Measurements from ENCODE around the gene SSRP1.
"Not testable (repeated sequence)": the region's sequence is repeated elsewhere in the genome, so short reads cannot be mapped to it uniquely, and the experiment has no call there.

Gene SSRP1, protein sequence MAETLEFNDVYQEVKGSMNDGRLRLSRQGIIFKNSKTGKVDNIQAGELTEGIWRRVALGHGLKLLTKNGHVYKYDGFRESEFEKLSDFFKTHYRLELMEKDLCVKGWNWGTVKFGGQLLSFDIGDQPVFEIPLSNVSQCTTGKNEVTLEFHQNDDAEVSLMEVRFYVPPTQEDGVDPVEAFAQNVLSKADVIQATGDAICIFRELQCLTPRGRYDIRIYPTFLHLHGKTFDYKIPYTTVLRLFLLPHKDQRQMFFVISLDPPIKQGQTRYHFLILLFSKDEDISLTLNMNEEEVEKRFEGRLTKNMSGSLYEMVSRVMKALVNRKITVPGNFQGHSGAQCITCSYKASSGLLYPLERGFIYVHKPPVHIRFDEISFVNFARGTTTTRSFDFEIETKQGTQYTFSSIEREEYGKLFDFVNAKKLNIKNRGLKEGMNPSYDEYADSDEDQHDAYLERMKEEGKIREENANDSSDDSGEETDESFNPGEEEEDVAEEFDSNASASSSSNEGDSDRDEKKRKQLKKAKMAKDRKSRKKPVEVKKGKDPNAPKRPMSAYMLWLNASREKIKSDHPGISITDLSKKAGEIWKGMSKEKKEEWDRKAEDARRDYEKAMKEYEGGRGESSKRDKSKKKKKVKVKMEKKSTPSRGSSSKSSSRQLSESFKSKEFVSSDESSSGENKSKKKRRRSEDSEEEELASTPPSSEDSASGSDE

DNA sequence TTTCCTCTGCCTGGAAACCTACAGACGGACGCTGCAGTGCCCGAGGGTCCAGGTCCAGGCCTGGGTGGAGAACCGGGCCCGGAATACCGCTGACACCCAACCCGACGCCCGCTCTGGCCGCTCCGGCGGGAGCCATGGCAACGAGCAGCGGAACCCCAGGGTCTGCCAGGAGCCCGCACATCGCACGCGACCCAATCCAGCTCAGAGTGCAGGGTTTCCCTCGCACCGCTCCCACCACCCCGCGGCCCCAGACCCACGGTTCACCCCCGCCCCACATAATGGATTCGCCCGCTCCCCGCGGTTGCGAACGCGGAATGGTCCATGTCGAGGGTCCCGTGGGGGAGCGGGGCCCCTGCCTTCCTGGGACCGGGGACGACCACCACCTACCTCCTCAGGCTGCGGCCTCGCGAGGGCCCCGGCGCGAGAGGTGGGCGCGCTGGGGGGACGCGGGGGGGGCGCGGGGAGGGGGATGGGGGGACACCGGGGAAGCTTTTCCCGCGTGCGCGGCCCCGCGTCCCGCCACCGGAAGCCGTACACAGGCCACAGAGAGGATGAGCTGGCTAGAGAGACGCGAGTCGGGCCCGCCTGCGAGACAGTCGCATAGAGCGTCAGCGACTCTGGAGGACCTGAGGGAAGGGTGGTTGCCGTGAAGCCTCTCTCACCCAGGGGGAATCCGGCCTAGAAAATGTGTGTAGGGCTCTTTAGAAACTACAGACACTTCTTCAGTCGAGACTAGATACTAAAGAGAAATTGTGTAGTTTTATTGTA, at the start of gene SSRP1:
Gene SSRP1 (minus strand): TSS at position 550 of the 768 bp plus-strand sequence. CDS start 771 bp downstream, outside the sequence.
- DNase-seq = peak; percentile 90

DNA sequence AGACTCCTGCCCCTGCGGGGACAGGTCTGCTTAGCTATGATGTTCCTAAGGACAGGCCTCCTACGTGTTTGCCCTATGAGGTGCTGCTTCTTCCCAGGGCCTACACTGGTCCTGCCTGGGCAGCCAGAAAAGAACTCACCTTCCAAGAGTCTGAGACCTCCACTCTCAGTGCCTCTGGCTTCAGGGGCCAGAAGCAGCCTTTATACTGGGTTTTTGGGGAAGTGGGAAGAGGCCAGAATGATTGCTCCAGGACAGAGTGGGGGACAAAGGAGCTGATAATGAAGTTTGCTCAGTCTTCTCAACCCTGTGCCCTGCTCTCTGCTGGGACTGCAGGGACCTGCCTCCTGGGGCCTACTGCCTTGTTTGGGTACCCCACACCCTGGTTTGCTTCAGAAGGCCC, 45.3 kb upstream of the SSRP1 start, which contains the start of gene PRG3:
Gene PRG3 (minus strand): TSS at position 176 of the 400 bp plus-strand sequence. CDS start 442 bp downstream, outside the sequence.
- DNase-seq = no peak

DNA sequence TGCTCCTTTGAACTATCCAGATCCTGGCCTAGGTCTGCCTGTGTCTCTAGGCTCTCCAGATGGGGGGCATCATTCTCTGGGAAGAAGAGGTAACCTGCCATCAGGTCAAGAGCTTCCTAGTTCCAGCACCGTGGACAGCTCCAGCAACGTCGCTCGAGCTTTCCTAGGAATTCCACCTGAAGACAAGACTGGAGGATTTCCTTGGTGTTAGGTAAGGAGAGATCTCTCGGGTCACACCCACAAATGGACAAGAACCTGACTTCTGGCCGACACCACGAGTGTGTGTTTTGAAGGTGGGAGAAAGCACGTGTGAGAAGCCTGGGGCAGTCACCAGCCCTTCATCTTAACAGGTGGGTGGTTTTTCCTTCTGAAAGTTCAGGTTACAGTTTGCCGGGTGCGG, 44.0 kb upstream of the SSRP1 start:
- DNase-seq = no peak

DNA sequence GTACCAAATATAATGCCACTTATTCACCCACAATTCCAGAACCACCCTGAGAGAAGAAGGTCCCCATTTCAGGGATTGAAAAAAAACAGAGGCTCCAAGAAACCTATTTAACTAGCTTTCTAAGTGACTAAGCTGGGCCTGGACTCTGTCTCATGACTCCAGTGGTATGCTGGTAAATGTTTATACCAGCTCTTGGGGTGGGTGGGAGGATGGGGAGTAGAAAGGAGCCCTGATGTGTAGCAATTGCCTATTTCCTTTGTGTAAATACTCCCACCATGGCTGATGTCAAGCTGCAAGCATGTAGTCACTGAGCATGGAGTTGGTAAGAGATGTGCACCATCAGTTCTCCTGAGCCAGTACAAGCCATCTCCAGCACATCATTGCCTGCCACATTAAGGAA, 42.5 kb upstream of the SSRP1 start:
- DNase-seq = peak; percentile 67

DNA sequence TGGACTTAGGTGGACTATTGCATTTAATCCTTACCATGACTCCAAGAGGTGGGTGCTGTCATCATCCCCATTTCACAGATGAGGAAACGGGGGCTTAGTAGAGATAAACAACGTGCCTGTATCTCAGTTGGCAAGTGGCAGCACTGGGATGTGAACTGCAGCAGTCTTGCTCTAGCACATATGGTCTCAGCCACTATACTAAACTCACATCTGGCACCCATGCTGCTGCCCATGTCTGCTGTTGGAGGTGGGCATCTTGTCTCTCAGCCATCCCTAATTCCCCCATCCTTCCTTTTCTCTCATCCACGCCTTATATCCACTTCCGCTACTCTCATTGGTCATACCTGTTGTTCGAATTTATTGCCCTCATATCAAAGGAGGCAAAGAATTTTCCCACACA, 41.4 kb upstream of the SSRP1 start:
- no peak for DNase-seq

DNA sequence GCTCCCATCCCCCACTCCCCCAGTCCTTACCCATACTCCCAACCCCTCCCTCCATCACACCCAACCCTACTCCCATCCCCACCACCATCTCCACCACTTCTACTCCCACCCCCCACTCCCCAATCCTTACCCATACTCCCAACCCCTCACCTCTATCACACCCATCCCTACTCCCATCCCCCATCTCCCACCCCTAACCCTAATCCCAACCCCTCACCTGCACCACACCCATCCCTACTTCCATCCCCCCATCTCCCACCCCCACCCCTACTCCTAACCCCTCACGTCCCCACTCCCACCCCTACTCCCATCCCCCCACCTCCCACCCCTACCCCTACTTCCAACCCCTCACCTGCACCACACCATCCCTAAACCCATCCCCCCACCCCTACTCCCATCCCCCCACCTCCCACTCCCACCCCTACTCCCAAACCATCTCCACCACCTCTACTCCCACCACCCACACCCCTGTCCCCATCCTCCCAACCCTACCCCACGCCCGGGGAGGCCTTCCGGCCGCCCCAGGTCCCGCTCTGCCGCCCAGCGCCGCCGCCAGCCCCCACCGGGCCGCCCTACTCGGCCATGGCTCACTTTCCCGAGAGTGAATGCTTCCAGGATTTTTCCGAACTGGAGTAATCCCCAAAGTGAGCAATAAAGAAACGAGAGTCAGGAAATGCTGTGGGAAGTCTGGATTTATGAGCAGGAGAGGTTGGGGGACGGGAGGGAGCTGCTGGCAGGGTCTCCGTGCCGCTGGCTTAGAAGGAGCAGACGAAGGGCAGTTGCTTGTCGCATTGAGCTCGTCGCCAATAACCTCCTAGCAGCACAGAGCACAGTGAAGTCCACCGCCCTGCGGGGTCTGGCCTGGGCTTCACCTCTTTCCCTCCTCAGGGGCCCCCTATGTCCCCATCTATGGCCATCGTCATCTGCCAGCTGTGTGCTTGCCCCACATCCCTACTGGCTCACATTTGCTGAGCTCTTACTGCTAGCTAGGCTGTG, 40.7 kb upstream of the SSRP1 start:
- DNase-seq = no peak

DNA sequence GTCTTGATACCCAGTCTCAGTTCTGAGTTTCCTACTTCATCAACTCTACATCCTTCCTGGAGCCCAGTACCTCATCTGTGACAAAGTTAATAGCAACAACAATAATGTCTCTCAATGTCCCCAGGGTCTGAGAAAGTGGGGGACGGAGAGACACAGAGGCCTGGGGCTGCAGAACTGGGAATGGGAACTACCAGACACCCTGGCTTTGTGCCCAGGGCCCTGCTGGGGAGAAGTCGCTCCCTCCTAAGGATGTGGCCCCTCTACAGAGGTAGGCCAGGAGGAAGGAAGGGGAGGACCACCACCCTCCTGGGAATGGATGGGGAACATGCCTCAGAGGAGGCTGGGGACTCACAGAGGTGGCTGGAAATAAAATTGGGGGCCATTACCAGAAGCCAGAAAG, 39.8 kb upstream of the SSRP1 start:
- DNase-seq = no peak

DNA sequence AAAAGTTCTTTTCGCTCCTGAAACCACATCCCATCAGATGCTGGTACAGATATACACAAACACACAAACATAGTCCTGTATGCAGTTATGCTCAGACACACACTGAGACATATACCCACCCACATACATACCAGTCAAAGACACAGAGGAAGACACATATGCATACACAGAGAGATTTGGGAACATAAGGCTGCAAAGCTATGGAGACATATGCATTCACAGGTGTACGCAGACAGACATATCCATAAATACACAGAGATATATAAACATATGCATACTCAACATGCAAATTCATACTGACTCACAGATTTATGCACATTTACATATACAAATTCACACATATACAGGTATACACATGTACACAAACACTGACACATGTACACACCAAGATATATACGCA, 39.3 kb upstream of the SSRP1 start:
- no peak for DNase-seq

DNA sequence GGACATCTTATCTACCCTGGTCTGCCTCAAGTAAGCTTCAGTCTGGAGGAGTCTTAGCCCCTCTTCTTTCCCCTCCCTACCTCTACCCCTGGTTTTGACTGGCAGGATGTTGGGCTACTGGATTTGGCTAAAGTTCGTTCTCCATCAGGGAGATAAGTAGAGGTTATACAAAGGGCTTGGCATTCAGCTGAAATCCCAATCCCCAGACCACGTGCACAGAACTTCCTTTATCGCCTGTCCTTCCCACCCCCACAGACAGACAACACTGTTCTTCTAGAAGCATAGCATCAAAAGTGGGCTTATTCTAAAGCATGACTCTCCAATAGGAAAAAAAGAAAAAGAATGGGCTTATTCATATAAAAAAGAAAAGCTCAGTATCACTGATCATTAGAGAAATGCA, 37.5 kb upstream of the SSRP1 start:
- no peak for DNase-seq

DNA sequence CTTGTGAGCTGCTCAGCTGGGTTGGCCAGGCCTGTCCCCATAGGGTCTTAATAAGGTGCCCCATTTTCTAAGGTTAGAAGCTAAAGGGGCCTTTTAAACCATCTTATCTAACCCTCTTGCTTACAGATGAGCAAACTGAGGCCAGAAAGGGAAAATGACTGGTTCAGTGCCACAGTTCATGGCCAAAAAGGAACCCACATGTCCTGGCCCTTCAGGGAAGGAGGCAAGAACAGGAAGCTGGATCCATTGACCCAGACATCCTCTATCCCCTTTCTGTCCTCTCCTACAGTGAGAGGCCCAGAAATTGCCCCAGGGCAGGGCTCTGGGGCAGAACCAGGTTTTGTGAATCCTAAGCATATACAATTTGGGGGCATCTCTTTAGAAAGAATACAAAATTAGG, 35.2 kb upstream of the SSRP1 start:
- no peak for DNase-seq

DNA sequence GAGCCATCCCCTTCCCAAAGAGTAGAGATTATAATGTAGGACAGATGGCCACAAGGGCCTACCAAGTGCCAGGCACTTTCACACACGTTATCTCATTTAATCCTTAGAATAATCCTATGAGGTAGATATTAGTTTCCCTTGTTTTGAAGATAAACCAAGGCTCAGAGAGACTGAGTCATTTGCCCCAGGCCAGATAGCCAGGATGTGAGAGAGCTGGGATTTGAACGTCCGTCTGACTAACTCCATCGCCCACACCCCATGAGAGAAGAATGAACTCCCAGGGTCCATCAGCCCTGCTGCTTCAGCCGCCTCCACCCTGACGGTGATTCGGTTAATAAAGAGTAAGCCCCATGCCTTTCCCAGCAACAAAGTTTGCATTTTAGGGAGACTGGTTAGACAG, 34.6 kb upstream of the SSRP1 start:
- DNase-seq = no peak

DNA sequence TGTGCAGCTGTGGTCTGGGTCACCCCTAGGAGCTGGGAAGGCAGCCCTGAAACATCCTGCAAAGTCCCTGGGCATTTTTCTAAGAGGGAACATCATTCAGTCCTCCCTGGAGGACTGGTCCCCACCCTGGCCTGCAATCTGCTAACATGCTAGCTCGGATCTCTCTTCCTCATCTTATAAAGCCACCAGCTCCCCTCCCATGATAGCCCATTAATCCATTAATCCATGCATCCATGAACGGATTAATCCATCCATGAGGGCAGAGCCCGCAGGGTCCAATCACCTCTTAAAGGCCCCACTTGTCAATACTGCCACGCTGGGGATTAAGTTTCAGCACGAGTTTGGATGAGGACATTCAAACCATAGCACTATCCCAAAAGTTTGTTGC, 33.1 kb upstream of the SSRP1 start:
- no peak for DNase-seq

DNA sequence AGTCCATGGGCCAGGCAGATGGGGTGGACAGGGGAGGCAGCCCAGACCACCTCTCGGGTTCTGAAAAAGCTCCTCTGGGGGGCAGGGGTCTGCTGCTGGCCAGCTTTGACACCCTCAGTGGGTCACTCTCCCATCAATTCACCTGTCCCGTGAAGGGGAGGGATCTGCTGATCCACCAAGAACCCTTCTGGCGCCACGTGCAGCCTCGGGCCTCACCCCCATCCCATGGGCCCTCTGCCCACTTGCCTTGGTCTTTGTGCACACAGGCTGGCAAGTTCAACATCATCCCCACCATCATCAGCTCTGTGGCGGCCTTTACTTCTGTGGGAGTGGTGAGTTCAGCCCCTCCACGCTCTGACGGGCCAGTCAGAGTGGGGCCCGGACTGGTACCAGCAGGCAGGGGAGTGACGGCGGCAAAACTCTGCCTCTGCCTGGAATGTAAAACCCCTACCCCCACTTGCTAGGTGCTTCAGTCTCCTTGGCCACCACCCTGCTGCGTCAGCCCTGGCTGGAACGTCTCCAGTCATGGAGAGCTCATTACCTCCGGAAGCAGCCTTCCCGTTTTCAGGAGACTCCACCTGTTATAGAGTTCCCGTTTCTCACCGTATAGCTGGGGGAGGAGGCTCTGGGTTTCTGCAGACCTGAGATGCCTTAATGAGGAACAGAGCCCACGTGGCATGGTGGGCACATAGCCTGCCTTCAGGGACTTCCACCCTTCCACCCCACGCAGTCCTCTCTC, 32.6 kb upstream of the SSRP1 start:
- DNase-seq = no peak

DNA sequence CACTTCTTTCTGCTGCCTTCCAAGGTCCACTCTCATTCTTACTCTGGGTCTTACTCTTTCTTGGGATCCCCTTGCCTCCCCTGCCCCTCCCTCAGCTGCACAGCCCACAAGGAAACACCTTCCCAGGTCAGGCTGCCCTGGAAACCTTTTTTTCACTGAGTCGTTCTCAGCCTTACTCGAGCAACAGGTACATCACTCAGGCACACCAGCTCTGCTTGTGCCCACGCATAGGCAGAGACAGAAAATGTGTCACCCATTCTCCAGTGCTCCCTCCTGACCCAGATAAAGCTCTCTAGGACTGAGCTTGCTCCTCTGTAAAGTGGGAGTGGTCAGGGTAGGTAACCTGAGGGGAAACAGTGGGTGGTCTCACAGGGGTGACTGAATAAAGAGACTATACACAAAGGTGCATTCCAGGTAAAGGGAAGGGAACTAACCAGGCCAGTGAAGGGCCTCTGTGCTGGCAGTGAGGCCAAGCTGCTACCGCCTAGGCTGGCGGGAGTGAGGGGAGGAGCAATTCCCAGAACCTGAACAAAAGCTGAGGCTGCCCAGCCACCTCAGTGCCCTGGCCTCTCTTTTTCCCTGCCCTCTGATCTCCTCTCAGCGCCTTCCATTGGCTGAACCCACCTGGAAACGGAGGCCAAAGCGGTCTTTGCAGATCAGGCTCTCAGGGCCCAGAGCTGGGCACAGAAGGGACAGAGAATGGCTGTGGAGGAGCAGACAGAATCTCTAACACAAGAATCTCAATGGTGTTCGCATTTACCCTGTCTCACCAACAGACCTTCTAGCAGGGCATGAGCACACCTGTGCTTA, 29.4 kb upstream of the SSRP1 start:
- no peak for DNase-seq

DNA sequence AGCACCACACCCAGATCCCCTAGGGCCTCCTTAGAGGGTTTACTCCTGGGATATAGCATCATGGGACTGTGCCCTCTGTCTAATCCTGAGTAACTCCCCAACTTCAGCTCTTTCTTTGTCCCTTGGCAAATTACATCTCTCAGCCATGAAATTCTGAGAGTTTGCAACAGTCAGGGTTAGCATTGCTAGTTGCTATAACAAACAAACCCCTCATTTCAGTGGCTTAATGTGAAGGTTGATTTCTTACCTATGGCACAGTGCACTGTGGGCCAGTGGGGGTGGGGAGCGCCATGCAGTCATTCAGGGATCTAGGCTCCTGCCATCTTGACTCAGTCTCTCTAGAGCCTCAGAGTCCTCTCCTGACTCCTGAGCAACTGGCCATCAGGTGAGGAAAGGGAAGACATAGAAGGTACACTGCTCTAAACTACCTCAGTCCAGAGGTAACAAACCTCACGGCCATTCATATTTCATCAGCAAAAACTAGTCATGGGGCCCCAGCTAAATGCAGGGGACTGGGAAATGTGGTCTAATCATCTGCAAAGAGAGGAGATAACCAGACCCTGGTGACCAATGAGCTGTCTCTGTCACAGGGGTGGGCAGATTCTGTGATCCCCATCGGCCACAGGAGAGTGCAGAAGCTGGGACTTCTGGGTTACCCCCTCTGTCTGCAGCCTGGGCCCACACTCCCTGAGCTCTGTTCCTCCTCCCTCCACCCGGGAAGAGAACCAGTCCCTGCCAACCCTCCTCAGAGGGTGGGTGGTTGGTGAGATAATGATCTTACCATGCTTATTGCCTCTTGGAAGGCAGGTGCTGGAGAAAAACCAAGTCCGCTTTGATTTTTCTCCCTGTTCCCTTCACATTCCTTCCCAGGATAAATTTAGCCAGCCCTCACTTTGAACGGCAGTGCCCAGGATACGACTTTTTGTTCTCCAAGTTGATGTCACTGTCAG, 27.7 kb upstream of the SSRP1 start:
- DNase-seq = no peak

DNA sequence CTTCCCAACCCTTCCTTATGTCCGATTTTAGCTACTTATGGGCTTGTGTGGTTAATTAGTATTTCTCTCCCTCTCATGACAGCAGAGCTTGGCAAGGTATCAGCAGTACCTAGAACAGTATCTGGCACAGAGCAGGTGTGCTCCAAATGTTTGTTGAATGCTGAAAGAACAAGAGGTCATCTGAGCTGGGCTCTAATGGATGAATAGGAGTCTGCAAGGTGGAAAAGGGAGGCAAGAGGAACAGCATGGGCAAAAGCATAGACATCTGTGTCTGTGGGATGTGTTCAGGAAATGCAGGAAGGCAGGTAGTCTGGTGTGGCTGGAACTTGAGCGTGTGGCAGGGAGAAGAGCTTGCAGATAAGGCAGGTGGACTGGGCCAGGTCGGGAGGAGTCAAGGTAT, 26.2 kb upstream of the SSRP1 start:
- DNase-seq = no peak

DNA sequence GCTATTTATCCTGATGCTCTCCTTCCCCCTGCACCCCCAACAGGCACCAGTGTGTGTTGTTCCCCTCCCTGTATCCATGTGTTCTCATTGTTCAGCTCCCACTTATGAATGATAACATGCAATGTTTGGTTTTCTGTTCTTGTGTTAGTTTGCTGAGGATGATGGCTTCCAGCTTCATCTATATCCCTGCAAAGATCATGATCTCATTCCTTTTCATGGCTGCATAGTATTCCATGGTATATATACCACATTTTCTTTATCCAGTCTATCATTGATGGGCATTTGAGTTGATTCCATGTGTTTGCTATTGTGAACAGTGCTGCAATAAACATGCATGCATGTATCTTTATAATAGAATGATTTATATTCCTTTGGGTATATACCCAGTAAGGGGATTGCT, 25.7 kb upstream of the SSRP1 start:
- DNase-seq = not testable (repeated sequence)

DNA sequence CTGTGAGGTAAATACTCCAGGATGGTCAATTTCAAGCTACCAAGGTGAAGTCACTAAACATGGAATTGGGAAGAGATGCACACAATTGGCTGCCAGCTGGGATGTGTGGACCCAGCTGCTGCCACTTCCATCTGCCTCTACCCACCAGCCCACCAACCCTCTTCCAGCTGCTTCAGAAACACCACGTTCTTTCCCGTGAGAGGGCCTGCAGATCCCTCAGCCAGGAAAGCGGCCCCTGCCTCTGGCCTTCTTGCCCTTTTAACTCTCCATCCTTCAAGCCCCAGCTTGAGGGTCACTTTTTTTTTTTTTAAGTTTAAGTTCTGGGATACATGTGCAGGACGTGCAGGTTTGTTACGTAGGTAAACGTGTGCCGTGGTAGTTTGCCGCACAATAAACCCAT, 25.3 kb upstream of the SSRP1 start:
- DNase-seq = no peak

DNA sequence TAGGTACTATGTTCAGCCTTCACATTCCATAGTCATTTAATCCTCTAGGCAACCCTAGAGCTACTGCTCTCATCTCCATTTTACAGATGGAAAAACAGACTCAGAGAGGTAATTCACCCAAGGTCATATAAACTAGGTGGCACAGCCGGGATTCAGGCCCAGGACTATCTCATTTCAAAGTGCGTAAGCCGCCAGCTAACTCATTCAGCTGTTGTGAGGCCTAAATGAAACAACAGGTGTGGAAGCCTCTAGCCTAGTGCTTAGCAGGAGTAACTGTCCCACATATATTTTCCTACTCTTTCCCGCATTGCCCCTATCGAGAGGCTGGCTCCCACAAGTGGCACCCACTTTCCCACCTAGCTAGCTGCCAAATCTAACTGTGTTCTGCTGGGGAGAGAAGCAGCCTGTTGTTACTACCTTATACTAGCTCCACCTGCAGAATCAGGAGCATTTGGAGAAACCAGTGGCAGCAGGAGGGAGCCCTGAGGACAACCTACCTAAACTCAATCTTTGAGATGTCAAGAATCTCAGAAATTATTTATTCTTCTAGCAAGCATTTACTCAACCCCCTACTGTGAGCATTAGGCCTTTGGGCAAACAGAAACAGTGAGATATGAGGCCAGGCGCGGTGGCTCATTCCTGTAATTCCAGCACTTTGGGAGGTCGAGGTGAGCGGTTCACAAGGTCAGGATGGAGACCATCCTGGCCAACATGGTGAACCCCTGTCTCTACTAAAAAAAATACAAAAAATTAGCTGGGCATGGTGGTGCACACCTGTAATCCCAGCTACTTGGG, 24.4 kb upstream of the SSRP1 start:
- DNase-seq = no peak
